DLD1 (cell line): ENCODE results near the gene DPP8.

Experiments
- in situ Hi-C: cut with HindIII; loops from 2 replicates; pipeline ENCODE4 v1.10.0; 2017; ENCODE audit warnings: low sequenced_read_pairs

DPP8 gene

GRCh38 chr15:65426216-65426853 is 91.2 kb downstream of the DPP8 start:
- in situ Hi-C loops = no loop called here

DNA sequence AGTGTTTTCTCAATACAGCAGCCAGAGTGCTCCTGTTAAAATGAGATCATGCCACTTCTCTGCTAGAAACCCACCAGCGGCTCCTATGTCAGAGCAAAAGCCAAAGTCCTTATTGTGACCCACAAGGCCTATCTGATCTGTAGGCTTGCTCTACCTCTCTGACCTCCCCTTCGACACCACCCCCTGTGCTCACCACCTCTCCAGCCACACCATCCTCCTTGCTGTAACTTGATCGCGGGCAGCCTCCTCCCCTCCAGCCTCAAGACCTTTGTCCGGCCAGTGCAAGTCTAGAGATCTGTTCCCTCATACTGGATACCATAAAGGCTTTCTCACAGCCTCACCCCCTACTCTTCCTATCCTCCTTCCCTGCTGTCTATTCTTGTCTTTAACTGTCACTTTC is 92.8 kb downstream of the DPP8 start:
- in situ Hi-C loops = no loop called here

DNA sequence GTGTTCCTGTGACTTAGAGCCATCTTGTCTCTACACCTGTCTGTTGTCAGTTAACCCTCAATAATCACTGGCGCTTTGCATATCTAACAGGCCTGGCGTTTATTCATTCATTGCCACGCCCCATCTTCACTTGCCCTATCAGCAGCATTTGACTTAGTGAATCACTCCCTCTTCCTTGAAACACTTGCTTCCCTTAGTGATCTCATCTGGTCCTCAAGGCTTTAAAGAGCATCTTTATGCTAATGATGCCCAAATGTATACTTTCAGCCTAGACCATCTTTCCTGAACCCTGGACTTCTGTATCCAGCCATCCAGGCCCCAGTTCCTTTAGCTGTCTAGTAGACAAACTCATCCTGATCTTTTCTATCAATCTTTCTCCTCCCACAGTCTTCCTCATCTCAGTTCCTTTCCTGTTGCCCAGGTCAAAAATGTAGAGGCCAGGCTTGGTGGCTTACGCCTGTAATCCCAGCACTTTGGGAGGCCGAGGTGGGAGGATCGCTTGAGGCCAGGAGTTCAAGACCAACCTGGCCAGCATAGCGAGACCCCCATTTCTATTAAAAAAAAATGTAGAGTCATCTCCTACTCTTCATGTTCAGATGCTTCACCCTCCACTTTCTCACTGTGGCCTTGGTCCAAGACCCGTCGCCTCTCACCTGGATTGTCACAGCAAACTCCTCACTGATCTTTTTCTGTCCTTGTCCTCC is 93.4 kb downstream of the DPP8 start:
- in situ Hi-C loops = no loop called here

DNA sequence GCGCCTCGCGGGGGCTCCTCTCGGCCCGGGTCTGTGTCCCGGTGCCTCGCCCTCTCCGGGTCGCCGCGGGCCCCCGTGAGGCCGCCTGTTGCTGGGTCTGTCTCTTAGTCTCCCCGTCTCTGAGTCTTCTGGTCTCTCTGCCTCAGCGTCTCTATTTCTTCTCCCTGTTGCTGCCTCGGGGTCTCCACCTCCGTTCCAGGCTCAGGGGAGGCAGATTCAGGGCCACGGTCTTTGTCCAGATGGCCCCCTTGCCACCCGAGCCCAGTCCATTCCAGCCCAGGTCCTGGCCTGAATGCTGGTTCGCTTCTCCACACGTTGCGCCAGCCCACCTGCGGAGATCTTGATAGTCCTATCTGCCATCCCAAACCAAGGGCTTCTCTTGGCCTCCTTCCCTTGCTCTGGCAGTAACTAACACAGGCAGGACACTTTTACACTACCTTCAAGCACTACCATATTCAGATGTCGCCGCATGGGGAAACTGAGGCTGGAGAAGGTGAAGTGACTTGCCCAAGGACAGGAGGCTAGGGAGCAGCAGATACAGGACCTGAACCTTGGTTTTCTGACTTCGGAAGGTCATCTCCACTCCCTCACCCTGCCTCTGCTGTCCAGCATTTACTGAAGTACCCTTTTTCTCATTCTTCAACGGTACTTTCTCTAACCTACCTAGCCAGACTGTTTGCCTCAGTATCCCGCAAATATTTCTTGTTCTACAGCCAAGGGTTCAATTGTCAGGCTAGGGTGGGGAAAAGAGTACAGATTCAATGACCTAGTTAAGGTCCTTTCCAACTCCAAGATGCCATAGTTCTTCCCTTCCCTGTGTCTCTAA is 94.1 kb downstream of the DPP8 start:
- in situ Hi-C loops = no loop called here

- in situ Hi-C loops = no loop called here
Observed at GRCh38 chr15:65421360-65422215, 95.9 kb downstream of the DPP8 start.

DNA sequence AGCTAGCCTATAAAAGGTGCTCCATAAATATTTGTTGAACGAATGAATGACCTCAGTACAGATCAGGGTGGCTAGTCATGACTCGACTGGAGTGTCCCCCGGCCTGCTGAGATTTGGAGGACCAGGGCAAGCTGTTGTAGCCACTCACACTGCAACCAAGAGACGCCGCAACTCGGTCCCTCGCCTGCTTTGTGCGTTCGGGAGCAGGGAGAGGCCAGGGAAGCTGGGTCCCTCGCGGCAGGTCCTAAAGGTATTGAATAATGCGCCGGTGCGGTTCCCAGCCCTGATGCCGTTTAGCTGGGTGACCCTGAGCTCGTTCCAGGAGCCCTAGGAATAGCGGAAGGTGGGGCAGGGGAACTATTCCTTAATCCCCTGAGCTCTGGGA is 96.5 kb downstream of the DPP8 start:
- in situ Hi-C loops = no loop called here

GRCh38 chr15:65418596-65418995 is 98.9 kb downstream of the DPP8 start:
- in situ Hi-C loops = no loop called here

DNA sequence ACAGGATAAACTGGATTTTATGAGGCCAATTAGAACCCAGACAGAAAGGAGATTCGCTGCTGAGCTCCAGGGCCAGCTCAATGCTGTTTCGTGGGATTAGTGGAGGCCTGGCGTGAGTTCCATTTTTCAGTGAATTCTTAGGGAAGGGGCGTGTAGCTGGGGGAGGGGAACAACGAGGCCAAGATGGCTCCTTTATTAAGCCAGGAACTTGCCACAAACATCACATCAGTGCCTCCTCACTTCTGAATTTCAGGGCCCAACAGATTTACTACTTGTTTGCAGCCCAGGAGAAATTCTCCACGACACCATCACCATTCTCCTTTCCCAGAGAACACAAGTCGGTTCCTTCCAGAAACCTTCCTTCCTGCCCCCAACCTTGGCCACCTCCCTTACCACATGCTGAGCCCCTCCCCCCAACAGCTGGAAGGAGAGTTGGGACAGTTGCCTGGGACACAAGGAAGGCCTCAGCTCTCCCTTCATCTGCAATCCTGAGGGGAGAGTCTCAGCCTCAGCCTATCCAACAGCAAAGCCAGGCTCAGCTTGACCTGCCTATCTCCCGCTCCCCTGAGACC is 100.6 kb downstream of the DPP8 start:
- in situ Hi-C loops = no loop called here

GRCh38 chr15:65414841-65415621 is 102.5 kb downstream of the DPP8 start:
- in situ Hi-C loops = no loop called here

GRCh38 chr15:65413760-65414144 is 103.7 kb downstream of the DPP8 start:
- in situ Hi-C loops = no loop called here

GRCh38 chr15:65413051-65413759 is 104.3 kb downstream of the DPP8 start:
- in situ Hi-C loops = no loop called here

DNA sequence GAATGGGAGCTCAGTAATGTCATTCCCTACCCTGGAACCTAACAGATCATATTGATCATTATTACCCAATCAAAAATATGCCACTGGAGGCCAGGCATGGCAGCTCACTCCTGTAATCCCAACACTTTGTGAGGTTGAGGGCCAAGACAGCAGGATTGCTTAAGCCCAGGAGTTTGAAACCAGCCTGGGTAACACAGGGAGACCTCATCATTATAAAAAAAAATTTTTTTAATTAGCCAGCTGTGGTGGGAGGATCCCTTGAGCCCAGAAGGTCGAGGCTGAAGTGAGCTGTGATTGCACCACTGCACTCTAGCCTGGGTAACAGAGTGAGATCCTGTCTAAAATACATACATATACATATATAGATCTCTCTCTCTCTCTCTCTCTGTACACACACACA is 104.9 kb downstream of the DPP8 start:
- in situ Hi-C loops = no loop called here

GRCh38 chr15:65411465-65412071 is 105.9 kb downstream of the DPP8 start:
- in situ Hi-C loops = no loop called here

DNA sequence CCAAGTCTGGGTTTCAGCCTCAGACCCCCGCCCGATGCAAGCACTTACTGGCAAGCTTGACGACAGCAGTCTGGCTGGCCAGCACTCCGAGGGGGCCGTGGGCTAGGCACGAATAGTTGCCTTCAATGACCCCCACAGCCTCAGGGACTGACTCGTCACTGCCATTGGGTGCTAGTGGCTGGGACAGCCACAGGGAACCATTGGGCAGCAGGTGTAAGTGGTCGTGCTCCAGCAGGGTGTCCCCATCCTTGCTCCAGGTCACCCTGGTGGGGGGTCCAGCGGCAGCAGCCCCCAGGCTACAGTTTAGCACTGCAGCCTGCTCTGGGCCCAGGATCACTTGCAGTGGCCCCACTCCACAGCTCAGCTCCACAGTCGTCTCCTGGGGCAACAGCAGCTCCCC is 106.5 kb downstream of the DPP8 start:
- in situ Hi-C loops = no loop called here

DNA sequence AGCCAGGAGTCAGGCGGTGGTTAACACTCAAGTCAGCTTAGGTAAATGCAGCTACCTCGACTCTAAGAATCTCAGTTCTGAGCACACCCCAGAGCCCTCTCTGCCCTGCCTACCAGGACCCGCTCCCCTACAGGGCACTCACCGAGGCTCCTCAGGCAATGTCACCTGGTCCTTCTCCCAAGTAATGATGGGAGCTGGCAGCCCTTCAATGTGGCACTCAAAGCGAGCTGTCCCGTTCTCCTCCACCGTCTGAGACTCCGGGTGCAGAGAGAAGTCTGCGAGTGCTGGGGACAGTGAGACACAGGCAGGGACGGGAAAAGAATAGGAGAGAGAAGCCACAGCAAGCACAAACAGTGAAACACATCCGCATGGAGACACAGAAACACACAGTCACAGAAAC is 107.5 kb downstream of the DPP8 start:
- in situ Hi-C loops = no loop called here

- in situ Hi-C loops = no loop called here
Observed at GRCh38 chr15:65409036-65409631, 108.4 kb downstream of the DPP8 start.

GRCh38 chr15:65408324-65409035 is 109.0 kb downstream of the DPP8 start:
- in situ Hi-C loops = no loop called here
